Measurements from ENCODE around the gene BTBD19.
"Not testable (repeated sequence)": the region's sequence is repeated elsewhere in the genome, so short reads cannot be mapped to it uniquely, and the experiment has no call there.

Gene BTBD19

DNA sequence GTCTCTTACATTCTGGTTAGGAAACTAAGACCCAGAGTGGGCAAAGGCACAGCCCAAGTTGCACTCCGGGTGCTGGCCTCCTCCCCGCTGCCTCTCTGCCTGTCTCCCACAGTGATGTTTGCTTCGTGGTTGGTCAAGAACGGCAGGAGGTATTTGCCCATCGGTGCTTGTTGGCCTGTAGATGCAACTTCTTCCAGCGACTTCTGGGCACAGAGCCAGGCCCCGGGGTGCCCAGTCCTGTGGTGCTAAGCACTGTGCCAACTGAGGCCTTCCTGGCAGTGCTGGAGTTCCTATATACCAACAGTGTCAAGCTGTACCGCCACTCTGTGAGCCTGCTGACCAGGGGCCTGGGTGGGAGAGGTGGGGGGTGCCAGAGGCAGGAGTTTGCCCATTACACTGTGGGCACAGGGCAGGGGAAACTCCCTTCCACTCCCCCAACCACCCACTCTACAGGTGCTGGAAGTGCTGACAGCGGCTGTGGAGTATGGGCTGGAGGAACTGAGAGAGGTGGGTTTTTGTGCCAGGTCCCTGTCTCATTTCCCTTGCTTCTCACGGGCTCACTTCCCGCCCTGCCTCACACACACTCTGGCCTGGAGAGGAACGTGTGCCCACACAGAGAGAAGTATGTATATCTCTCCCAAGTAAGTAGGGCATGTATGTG is 1.9 kb downstream of the BTBD19 start:
- no peak for DNase-seq

GRCh38 chr1:44810762-44811105 is 2.4 kb downstream of the BTBD19 start:
- DNase-seq, result not testable (repeated sequence)

DNA sequence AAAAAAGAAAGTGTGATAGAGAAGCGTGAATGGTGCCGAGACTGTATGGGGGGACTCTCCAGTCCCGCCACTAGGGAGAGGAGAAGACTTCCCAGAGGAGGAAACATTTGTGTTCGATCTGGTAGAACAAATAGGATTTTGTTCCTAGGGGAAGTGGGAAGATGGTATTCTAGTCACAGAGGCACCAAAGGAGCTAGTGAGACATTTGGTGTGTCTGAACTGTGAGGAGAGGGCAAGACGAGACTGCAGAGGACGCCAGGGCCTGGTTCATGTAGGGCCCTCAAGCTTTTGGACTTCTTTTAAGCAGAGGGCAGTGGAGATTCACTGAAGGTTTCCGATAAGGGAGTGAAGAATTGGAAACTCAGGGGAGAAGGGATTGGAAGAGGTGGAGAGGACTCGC is 2.9 kb downstream of the BTBD19 start:
- DNase-seq, result no peak

- no peak for DNase-seq
Measured at GRCh38 chr1:44812822-44813543, 4.7 kb downstream of the BTBD19 start.

DNA sequence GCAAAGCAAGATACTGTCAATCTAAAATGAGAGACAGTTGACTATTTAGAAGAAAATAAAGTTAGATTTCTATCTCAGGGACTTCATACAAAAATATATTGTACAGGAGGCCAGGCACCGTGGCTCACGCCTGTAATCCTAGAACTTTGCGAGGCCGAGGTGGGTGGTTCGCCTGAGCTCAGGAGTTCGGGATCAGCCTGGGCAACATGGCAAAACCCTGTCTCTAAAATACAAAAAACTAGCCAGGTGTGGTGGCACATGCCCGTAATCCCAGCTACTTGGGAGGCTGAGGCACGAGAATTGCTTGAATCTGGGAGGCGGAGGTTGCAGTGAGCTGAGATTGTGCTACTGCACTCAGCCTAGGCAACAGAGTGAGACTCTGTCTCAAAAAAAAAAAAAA is 7.6 kb downstream of the BTBD19 start:
- DNase-seq, result not testable (repeated sequence)

DNA sequence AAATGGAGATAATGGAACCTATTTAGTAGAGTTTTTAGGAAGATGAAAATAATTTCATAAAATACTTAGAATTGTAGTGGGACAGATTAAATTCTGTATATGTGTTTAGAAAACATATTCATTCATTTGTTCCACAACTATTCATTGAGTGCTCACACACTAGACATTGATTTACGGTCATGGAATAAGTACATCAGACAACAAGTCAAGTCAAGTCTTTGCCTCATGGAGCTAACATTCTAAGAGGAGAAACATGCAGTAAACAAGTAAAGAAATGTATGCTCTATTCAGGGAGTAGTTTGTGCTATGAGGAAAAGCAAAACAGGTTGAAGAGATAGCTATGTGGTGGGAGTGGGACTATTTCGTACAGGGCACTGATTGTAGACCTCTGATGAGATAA is 9.0 kb downstream of the BTBD19 start:
- no peak for DNase-seq

DNA sequence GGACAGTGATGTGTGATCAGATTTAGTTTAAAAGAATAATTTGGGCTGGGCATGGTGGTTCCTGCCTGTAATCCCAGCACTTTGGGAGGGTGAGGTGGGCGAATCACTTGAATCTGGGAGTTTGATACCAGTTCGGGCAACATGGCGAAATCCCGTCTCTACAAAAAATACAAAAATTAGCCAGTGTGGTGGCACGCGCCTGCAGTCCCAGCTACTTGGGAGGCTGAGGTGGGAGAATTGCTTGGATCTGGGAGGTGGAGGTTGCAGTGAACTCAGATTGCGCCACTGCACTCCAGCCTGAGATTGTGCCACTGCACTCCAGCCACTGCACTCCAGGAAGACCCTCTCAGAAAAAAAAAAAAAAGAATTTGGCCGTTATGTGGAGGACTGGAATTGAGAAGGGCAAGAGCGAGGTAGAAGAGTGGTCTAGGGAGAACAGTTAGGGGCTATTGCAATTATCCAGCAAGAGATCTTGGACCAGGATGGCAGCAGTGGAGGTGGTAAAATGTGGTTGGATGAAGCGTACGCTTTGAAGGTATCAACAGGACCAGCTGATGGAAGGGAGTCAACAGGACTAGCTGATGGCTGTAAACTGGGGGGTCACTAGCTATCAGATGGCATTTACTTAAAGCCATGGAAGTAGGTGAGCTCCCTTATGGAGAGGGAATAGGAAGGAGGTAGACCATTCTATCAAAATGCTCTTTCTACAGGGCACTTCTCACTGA is 9.6 kb downstream of the BTBD19 start:
- no peak for DNase-seq

DNA sequence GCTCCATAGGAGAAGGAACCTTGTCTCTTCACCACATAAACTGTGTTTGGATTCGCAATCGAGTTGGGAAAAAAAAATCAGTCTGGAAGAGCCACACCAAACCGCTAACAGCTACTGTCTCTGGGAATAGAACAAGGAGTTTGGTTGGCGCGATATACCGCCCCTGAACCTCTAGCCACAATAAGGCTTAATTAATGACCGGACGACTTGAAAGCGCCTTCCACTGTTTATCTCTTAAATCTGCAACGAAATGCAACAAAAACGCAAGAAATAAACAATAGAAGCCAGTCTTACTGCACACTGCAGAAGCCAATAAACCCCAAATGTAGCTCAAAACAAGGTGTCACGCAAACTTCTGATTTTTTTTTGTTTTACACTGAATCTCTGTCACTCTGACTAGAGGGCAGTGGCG is 10.9 kb downstream of the BTBD19 start:
- no peak for DNase-seq

- peak; percentile 72 for DNase-seq
Measured at GRCh38 chr1:44819608-44820327, 11.4 kb downstream of the BTBD19 start.

DNA sequence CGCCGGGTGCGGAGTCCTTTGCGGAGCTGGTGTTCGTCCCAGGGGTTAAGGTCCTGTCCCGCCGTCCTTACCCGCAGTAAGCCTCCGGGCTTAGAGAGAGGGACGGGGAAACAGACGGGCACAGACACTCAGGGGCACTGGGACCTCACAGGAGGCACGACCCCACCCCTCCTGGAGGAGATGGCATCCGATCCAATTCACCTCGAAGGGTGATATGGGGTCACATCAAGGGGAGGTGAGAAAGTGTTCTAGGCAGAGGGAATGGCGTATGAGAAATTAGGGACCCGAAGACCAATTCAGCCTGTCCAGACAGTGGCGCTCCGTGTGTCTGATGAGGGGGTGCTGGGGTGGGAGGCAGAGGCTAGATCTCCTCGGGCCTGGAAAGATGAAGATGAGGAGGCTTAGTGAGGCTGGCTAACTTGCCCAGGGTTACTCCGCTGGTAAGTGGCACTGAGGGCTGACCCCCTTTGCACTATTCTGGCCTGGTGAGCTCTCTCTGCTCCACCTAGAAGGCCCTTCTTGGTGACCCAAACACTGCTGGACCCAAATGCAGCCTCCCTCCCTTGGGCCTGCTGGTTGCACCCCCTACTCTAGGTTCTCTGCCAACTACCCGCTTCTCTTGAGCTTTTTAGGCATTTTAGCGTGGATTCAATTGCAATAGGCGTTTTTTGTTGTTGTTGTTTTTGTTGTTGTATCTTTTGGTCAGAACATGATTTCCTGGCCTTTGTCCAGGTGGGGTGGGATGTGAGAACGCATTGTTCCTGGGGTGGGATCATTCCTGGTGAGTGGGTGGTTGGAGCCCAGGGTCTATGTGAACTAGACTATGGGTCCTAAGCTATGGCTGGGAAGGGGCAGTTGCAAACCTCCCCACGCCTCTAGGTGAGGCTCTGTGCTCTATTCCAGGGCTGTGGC is 12.3 kb downstream of the BTBD19 start:
- DNase-seq, result no peak

DNA sequence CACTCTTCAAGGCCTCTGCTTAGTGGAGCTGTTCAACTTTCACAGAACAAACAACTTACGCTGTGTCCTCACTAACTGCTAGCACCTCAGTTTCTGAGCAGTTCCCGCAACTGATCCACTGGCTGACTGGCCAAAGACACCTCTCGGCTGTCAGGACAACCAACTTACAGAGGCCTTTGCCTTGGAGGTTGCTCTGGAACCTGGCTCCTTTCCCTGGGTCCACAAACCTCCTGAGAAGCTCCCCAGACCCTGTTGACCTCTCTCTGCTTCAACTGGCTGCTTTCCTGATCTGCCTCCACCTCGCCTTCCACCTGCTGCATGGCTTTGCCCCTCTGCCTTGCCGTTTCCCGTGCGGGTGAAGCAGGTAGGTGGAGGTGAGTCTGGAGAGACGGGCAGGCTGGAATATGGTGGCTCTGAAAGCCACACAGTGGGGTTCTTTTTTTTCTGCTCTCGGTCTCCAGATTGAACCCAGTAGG is 13.0 kb downstream of the BTBD19 start:
- DNase-seq, result no peak

DNA sequence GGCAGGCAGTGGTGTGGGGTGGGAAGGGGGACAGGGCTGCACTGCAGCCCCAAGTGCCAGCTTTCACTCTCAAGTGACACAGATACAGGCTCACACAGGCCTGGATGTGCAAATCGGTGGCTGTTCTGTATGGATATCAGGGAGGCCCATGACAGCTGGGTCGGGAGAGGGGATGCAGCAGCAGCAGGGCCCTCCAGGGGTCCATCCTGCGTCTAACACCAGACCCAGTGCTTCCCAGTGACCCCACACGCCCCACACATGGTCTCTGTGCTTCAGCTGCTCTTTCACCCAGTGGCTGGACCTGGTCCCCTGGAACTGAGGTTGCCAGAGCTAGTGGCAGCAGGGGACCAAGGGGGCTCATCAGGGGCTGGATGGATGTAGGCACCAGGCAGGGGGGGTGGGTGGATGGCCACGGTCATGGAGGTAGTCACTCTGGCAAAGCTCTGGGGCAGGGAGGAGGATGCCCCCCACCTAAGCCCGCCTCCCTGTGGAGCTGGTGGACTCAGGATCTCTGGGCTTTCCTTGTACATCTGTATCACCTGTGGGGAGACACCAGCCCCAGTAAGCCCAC is 13.9 kb downstream of the BTBD19 start:
- DNase-seq, result no peak

GRCh38 chr1:44822981-44823451 is 14.7 kb downstream of the BTBD19 start:
- no peak for DNase-seq

GRCh38 chr1:44824392-44824791 is 16.1 kb downstream of the BTBD19 start:
- DNase-seq, result not testable (repeated sequence)

GRCh38 chr1:44826375-44827196 is 18.3 kb downstream of the BTBD19 start:
- DNase-seq, result no peak

DNA sequence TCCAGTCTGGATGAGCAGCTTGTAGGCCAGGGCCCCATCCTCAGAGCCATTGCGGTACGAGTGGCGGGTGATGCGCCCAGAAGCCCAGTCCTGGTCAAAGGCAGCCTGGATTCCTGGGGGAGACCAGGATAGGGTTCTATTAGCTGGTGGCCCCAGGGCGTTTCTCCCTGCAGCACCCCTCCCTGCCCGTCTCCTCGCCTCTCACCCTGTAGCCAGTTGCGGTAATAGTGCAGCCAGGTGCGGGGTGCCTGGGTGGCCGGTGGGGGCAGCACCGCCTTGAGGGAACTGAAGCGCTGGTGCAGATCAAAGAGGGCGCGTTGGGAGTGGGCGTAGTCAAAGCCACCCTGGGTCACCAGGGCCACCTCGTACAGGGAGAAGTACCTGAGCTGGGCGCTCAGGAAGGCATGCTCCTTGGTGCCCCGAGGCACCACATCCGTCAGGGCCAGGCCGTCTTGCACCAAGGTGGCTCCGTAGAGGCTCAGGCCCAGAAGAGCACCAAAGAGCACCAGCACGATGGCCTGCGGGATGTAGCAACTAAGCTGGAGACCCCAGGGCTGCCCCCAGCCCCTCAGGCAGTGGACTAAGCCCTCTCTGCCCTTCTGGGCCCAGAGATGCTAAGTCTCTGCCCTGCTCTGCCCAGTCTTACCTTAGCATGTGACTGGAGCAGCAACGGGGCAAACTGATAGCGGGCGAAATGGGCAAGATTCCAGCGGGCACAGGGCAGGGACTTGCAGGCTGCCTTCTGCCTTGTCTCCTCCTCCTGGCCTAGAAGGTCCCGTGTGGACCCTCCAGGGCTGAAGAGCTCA is 19.1 kb downstream of the BTBD19 start:
- no peak for DNase-seq

GRCh38 chr1:44828003-44828651 is 19.8 kb downstream of the BTBD19 start:
- DNase-seq, result no peak

- no peak for DNase-seq
Measured at GRCh38 chr1:44828841-44829440, 20.6 kb downstream of the BTBD19 start.

Data from activated effector memory CD4-positive, alpha-beta T cell treated with Interleukin-2 at 50 U/mL for 16 hours (primary cell).